Hematopoietic multipotent progenitor cell treated with erythropoietin and hydrocortisone succinate and interleukin-3 and kit ligand, for 17 days (in vitro differentiated cells): ENCODE data around the gene NPHP4.

ENCODE experiments used
- DNase-seq: peaks from one replicate; pipeline ENCODE4 v3.0.0-alpha.2; 2015; ENCODE audit warnings: low spot score

NPHP4 gene

DNA sequence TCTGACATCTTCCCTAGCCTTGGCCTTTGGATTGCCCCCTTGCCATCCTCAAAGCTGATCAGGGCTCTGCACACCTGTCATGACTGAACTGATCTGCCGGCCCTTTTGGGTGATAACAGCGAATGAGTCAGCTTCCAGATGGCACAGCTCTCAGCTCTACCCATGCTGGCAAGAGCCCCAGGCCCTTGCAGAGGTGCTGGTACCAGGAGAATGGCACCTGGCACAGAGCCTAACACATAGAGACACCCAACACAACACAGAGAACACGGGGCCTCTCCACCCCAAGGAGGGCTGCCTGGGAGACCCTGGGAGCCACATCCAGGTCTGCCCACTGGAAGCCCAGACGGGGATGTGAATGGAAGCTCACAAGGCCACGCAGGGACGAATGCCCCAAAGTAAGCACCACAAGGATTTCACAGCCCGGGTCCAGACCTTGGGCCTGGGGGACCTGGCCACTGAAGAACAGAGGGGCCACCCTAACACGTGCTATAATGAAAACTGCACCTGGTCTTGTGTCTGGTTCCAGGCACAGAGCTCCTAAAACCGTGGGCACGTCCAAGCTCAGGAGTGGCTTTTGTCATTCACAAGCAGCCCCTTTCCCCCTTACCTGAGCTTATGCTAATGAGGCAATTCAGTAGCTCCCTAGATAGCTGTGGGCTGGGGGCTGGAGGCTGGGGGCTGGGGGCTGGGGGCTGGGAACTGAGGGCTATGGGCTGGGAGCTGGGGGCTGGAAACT, 160.5 kb downstream of the NPHP4 start:
- no peak for DNase-seq

GRCh38 chr1:5830771-5831599, 161.2 kb downstream of the NPHP4 start:
- DNase-seq, result no peak

GRCh38 chr1:5829414-5829813, 162.8 kb downstream of the NPHP4 start:
- no peak for DNase-seq

DNA sequence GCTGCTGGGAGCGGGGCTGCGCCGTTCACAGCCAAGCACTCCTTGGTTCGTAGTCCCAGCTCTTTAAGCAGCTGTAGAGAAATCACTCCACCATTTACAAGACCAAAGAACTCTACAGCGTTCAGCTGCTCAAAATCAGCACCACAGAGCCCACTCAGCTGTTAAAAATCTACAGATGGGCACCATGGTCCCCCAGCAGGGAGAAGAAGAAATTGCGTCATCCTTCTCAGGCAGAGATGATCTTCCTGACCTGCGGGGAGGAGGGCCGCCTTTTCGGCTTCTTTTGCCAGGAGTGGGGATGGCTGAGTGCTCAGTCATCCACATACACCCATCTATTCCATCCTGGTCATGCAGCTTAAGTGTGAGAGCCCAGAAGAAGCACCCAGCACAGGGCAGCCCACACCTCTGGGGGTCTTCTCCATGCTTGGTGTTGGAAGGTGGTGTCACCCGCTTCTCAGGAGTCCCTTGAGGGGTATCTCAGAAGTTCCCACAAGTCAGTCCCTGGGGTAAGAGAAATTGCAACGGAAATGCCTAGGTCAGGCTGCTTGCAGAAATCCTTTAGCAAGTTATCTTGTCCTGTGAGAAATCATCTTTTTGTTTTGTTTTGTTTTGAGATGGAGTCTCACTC, 163.8 kb downstream of the NPHP4 start:
- no peak for DNase-seq

- no peak for DNase-seq
Measured at GRCh38 chr1:5827516-5827915, 164.7 kb downstream of the NPHP4 start.

- no peak for DNase-seq
Measured at GRCh38 chr1:5826601-5827000, 165.6 kb downstream of the NPHP4 start.

DNA sequence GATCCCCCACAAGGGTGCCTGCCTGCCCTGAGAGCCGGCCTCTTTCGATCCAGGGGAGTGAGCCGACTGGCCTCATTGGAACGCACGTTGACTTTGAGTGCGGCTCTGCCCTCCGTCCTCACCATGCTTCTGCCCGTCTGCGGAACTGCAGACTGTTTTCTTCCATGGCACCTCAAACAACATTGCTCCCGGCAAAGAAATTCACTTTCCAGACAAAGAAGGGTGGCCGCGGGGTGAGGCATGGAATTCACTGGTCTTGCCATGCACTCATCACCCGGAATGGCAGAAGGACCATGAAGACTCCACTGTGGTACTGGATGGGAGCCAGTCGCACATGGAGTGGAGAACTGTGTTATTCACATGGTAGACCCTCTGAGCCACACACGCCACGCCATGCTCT, 169.5 kb downstream of the NPHP4 start:
- no peak for DNase-seq

DNA sequence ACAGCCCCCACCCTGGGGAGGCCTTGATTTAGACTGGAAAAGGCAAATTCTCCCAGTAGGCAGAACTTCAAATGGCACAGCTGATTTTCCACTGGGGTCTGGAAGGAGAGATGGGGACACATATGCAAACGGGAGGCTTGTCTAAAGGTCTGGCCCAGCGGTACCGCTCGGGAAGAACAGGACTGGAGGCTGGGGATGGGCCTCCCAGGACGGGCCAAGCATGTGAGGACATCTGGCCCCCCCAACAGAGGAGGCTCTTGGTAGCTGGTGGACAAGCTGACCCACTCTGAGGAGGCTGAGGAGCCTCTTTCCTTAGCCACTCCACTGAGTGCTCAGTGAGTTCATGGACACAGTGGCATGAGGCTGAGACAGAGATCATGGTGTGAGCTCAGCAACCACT, 170.0 kb downstream of the NPHP4 start:
- DNase-seq, result no peak

- no peak for DNase-seq
Measured at GRCh38 chr1:5821540-5822176, 170.6 kb downstream of the NPHP4 start.

GRCh38 chr1:5820026-5820421, 172.2 kb downstream of the NPHP4 start:
- DNase-seq, result no peak

DNA sequence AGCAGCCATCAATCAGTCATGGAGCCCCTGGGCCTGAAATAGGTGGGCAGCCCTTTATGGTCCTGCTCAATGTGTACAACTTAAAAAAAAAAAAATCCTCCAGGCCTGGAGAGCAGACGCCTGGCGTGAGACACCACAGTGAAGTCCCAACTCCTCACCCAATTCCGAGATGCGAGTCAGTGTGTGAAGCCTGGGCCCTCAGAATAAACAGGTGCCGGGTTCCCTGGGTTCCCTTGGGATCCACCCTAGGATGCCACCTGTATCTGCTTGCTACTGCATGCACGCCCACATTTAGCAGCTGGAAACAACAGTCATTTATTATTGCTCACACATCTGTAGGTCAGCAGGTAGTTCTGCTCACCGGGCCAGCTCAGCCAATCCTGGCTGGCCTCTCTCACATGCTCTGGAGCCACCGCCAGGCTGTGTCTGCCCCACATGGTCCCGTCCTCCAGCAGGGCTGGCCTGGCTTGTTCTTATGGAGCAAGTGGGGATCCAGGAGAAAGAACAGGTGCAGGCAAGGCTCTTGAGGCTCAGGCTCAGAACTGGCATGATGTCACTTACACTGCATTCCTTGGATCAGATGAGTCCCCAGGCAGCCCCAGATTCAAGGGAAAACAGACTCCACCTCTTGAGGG, 172.7 kb downstream of the NPHP4 start:
- no peak for DNase-seq

- no peak for DNase-seq
Measured at GRCh38 chr1:5818755-5819154, 173.5 kb downstream of the NPHP4 start.

- DNase-seq, result no peak
Measured at GRCh38 chr1:5815716-5816115, 176.5 kb downstream of the NPHP4 start.

DNA sequence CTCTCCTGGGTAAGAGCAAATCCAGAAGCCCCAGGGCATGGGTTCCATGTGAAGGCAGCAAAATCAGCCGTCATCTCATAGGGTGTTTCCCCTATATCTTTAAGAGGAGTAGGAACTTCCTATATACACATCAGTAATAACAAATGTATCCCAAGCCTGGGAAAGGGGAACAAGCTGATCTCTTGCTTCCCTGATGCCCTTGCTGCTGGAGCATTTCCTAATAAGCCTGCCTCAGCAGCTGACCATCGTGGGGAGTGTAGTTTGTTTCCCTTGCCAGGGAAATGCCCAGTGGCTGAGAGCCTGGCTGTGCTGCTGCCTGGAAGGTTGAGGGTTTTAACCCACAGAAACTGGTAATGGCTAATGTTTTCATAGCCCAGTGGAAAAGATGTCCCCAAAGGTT, 177.0 kb downstream of the NPHP4 start:
- no peak for DNase-seq

GRCh38 chr1:5814046-5814619, 178.1 kb downstream of the NPHP4 start:
- no peak for DNase-seq

DNA sequence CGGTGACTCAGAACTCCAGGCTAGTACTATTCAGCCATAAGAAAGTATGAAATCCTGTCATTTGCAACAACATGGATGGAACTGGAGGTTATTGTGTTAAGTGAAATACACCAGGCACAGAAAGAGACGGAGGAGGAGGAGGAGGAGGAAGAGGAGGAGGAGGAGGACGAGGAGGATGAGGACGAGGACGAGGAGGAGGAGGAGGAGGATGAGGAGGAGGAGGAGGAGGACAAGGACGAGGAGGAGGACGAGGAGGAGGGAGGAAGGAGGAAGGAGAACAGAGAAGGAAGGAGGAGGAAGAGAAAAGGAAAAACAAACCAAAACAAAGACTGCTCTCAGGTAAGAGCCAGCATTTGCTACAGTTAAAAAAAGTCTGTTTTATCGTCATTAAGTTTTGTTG, 178.7 kb downstream of the NPHP4 start:
- DNase-seq, result no peak
